ENCODE results near the gene MYB.

The MYB gene

GRCh38 chr6:135258970-135259369, 77.9 kb downstream of the MYB start:
- Histone ChIP-seq H3K36me3 (ENCODE audit: control insufficient read depth, insufficient read depth, low read length) (no peaks in the 10 kb centered on the region), H3K4me3 (ENCODE audit: low read depth, low read length) (no peak overlapping the region), H3K9ac (no peak overlapping the region), H3K4me2 (ENCODE audit: low read length) (peak overlapping the region; percentile 17), H3K9me3 (ENCODE audit: control insufficient read depth, low read length) (no peaks in the 10 kb centered on the region), H3K79me2 (no peaks in the 10 kb centered on the region), H2AFZ (peak overlapping the region; percentile 2), H3K27me3 (ENCODE audit: control insufficient read depth, insufficient read depth, low read length) (no peaks in the 10 kb centered on the region), H3K4me1 (peaks cover 10% of the 10 kb centered on the region), H3K27ac (no peak overlapping the region)
- TF ChIP-seq CTCF (IDR thresholded peaks at IDR 0.05) = no peak

GRCh38 chr6:135260612-135261011, 79.5 kb downstream of the MYB start:
- no peak overlapping the region for H3K4me2 ChIP-seq (ENCODE audit: low read length)
- no peak overlapping the region for H2AFZ ChIP-seq
- H3K27me3 ChIP-seq (ENCODE audit: control insufficient read depth, insufficient read depth, low read length) = no peaks in the 10 kb centered on the region
- no peak overlapping the region for H3K9ac ChIP-seq
- no peak overlapping the region for H3K4me3 ChIP-seq (ENCODE audit: low read depth, low read length)
- no peak overlapping the region for H3K27ac ChIP-seq
- H3K79me2 ChIP-seq = no peaks in the 10 kb centered on the region
- peaks cover 10% of the 10 kb centered on the region for H3K4me1 ChIP-seq
- TF ChIP-seq CTCF (IDR thresholded peaks at IDR 0.05) = no peak
- H3K36me3 ChIP-seq (ENCODE audit: control insufficient read depth, insufficient read depth, low read length) = no peaks in the 10 kb centered on the region
- H3K9me3 ChIP-seq (ENCODE audit: control insufficient read depth, low read length) = no peaks in the 10 kb centered on the region

- no peaks in the 10 kb centered on the region for H3K36me3 ChIP-seq (ENCODE audit: control insufficient read depth, insufficient read depth, low read length)
- H3K4me2 ChIP-seq (ENCODE audit: low read length) = no peak overlapping the region
- TF ChIP-seq CTCF (IDR thresholded peaks at IDR 0.05) = no peak
- H3K9ac ChIP-seq = no peak overlapping the region
- H3K4me1 ChIP-seq = peaks cover 10% of the 10 kb centered on the region
- no peak overlapping the region for H2AFZ ChIP-seq
- no peaks in the 10 kb centered on the region for H3K9me3 ChIP-seq (ENCODE audit: control insufficient read depth, low read length)
- no peak overlapping the region for H3K27ac ChIP-seq
- H3K4me3 ChIP-seq (ENCODE audit: low read depth, low read length) = no peak overlapping the region
- no peaks in the 10 kb centered on the region for H3K79me2 ChIP-seq
- no peaks in the 10 kb centered on the region for H3K27me3 ChIP-seq (ENCODE audit: control insufficient read depth, insufficient read depth, low read length)
These were observed 81.0 kb downstream of the MYB start for GRCh38 chr6:135261872-135262725.

- no peak overlapping the region for H3K9ac ChIP-seq
- no peak overlapping the region for H3K27ac ChIP-seq
- H3K4me2 ChIP-seq (ENCODE audit: low read length) = no peak overlapping the region
- no peaks in the 10 kb centered on the region for H3K9me3 ChIP-seq (ENCODE audit: control insufficient read depth, low read length)
- no peak overlapping the region for H2AFZ ChIP-seq
- H3K4me3 ChIP-seq (ENCODE audit: low read depth, low read length) = no peak overlapping the region
- peaks cover 3% of the 10 kb centered on the region for H3K4me1 ChIP-seq
- H3K79me2 ChIP-seq = no peaks in the 10 kb centered on the region
- TF ChIP-seq CTCF (IDR thresholded peaks at IDR 0.05) = no peak
- no peaks in the 10 kb centered on the region for H3K36me3 ChIP-seq (ENCODE audit: control insufficient read depth, insufficient read depth, low read length)
- no peaks in the 10 kb centered on the region for H3K27me3 ChIP-seq (ENCODE audit: control insufficient read depth, insufficient read depth, low read length)
These were observed 84.2 kb downstream of the MYB start for GRCh38 chr6:135265278-135265677.

GRCh38 chr6:135266675-135267074, 85.6 kb downstream of the MYB start:
- peaks cover 3% of the 10 kb centered on the region for H3K4me1 ChIP-seq
- H3K27ac ChIP-seq = no peak overlapping the region
- no peak overlapping the region for H3K9ac ChIP-seq
- H3K9me3 ChIP-seq (ENCODE audit: control insufficient read depth, low read length) = no peaks in the 10 kb centered on the region
- H3K4me3 ChIP-seq (ENCODE audit: low read depth, low read length) = no peak overlapping the region
- H3K79me2 ChIP-seq = no peaks in the 10 kb centered on the region
- TF ChIP-seq CTCF (IDR thresholded peaks at IDR 0.05) = no peak
- H2AFZ ChIP-seq = no peak overlapping the region
- H3K27me3 ChIP-seq (ENCODE audit: control insufficient read depth, insufficient read depth, low read length) = no peaks in the 10 kb centered on the region
- H3K36me3 ChIP-seq (ENCODE audit: control insufficient read depth, insufficient read depth, low read length) = no peaks in the 10 kb centered on the region
- no peak overlapping the region for H3K4me2 ChIP-seq (ENCODE audit: low read length)

Data from parathyroid adenoma (tissue), 2 donors.